Adrenal gland (tissue), 12 donors: ENCODE results near the gene KIFBP. TPM values are rescaled to one million over a fixed set of nuclear protein-coding genes. Genes with fewer than 3 reads are reported as not detected.

Experiments
- DNase-seq, 7 donors: peaks; one replicate each; pipeline ENCODE4 v3.0.0-alpha.2; 2019 to 2020
- H3K27ac ChIP-seq, 5 donors: fragments of 200-600 bp; sonication (generic) in 4 of 5; 1 replicate in 3 of 5; 2 replicates in 2 of 5; pipeline versions ENCODE4 v1.5.1 to v1.8.0; 2016 to 2020; ENCODE audit warnings: mild to moderate bottlenecking in 1 of 5
- H3K27me3 ChIP-seq: fragments of 200-600 bp; 2 replicates; pipeline ENCODE4 v1.8.0; 2021
- H3K36me3 ChIP-seq, 2 donors: fragments of 200-600 bp; replicated peaks in 1 of 2; 1 replicate in 1 of 2; 2 replicates in 1 of 2; pipeline versions ENCODE4 v1.5.1 to v1.8.0; 2018 to 2022
- H3K4me1 ChIP-seq, 2 donors: fragments of 200-600 bp; replicated peaks in 1 of 2; 1 replicate in 1 of 2; 2 replicates in 1 of 2; pipeline versions ENCODE4 v1.5.1 to v1.8.0; 2018 to 2021
- H3K4me3 ChIP-seq, 4 donors: fragments of 200-600 bp; sonication (generic) in 3 of 4; one replicate each; pipeline ENCODE4 v1.5.1; 2016 to 2018
- H3K9me3 ChIP-seq, 3 donors: fragments of 200-600 bp; sonication (generic) in 1 of 3; replicated peaks in 1 of 3; 1 replicate in 2 of 3; 2 replicates in 1 of 3; pipeline versions ENCODE4 v1.5.1 to v1.8.0; 2016 to 2021
- CTCF ChIP-seq, 6 experiments: fragments of 450-650 bp in 4 of 6; fragments of 200-600 bp in 2 of 6; sonication (generic) in 1 of 6; IDR thresholded peaks; 1 replicate in 5 of 6; 2 replicates in 1 of 6; pipeline versions ENCODE4 v1.5.1 to v1.8.0; 2016 to 2021; ENCODE audit warnings: antibody characterized with exemption in 6 of 6, mild to moderate bottlenecking in 2 of 6, moderate library complexity in 1 of 6
- POLR2A ChIP-seq, 2 donors: fragments of 450-650 bp; IDR thresholded peaks; one replicate each; pipeline ENCODE4 v1.6.1; 2017; ENCODE audit warnings: antibody characterized with exemption in 2 of 2, mild to moderate bottlenecking in 2 of 2, moderate library complexity in 1 of 2
- WGBS, 4 donors: extraction: QIAGEN DNeasy Blood & Tissue Kit in 2 of 4; methylation state at CpG; one replicate each; pipeline versions ENCODE4 v1.1.5 to v1.1.7; 2013 to 2017; 5-methylcytosine and 5-hydroxymethylcytosine counted together
- intact Hi-C, 2 donors: fragments of 100-400 bp; cut with DNase I; formaldehyde crosslinking; loops; one replicate each; pipeline versions ENCODE4 v1.14.1 to v1.15.0; 2022 to 2023
- polyA plus RNA-seq, 3 donors: library from polyadenylated mRNA; stranded (reverse); fragments of 200-250 nt in 2 of 3; fragments of 350-450 nt in 1 of 3; fragmentation: Illumina TruSeq in 1 of 3; extraction: RNeasy Lipid Tissue Mini Kit (QIAGEN cat#74804) in 1 of 3; gene quantifications; one replicate each; pipeline ENCODE4 v1.2.3, GENCODE V29; 2013 to 2014
- total RNA-seq, 9 donors: library from RNA; depleted of rRNA in 4 of 9; stranded (reverse); fragments of >200 nt in 4 of 9; fragments of 120-200 nt in 1 of 9; fragmentation: NEBNext Ultra II Directional in 1 of 9; extraction: Animal tissue kit (Norgen Biotek cat#: 25700) in 1 of 9; gene quantifications; one replicate each; pipeline versions ENCODE4 v1.1.0 to v1.2.4, GENCODE V29; 2013 to 2023
- donor health status: healthy with polysubstance abuse.
- donor health status: Bipolar disorder and iron deficiency.
- donor health status: DM: yes; HTN: yes; CAD: no.
- donor health status: DM: no; HTN: no; CAD: no.
- donor health status: DM: no; HTN: no; CAD: no.
- donor health status: DM: yes; HTN: yes; CAD: no.

Gene KIFBP
- total and polyA plus RNA-seq, 12 donors, result 15.1 to 76.2 (median 41.0) TPM

- intact Hi-C loops, result no loop called here
- H3K27ac ChIP-seq, result peak overlapping the region in 3 of 5 donors; percentile 4 to 80 (median 69)
- 70 to 81% (median 74%) methylated on average over 9 to 14 of the region's 14 CpGs for whole genome bisulfite sequencing, 4 donors
Measured at GRCh38 chr10:69056536-69057260, 68.1 kb downstream of the KIFBP start.

GRCh38 chr10:69057261-69057950, 68.8 kb downstream of the KIFBP start:
- Histone ChIP-seq H3K36me3 (no peaks in the 10 kb centered on the region), H3K9me3 (no peaks in the 10 kb centered on the region), H3K4me3 (no peak overlapping the region), H3K27me3 (no peaks in the 10 kb centered on the region), H3K27ac (peak overlapping the region in 4 of 5 donors; percentile 4 to 80 (median 44)), H3K4me1 (peaks cover 17 to 22% of the 10 kb centered on the region in 2 donors)
- DNase-seq, result peak in 4 of 7 donors; percentile 42 to 66 (median 52)
- intact Hi-C loops, result no loop called here
- TF ChIP-seq CTCF (IDR thresholded peaks at IDR 0.05), result no peak
- no peak for TF ChIP-seq POLR2A (IDR thresholded peaks at IDR 0.05)
- 63 to 80% (median 65%) methylated on average over 7 to 14 of the region's 14 CpGs for WGBS, 4 donors

More at GRCh38 chr10:69056536-69057260, 68.1 kb downstream of the KIFBP start:
- no peaks in the 10 kb centered on the region for H3K36me3 ChIP-seq
- H3K4me1 ChIP-seq, result peaks cover 15 to 17% of the 10 kb centered on the region in 2 donors
- no peaks in the 10 kb centered on the region for H3K9me3 ChIP-seq
- DNase-seq, result no peak
- H3K4me3 ChIP-seq, result no peak overlapping the region
- H3K27me3 ChIP-seq, result no peaks in the 10 kb centered on the region
- TF ChIP-seq POLR2A (IDR thresholded peaks at IDR 0.05), result no peak

GRCh38 chr10:69057951-69058297, 69.3 kb downstream of the KIFBP start:
- DNase-seq, result no peak
- H3K4me3 ChIP-seq, result no peak overlapping the region
- intact Hi-C loops, result no loop called here
- 0 to 7% (median 2%) methylated on average over 1 of the region's 1 CpG for WGBS, 4 donors
- no peaks in the 10 kb centered on the region for H3K36me3 ChIP-seq
- no peaks in the 10 kb centered on the region for H3K27me3 ChIP-seq
- H3K9me3 ChIP-seq, result no peaks in the 10 kb centered on the region
- TF ChIP-seq POLR2A (IDR thresholded peaks at IDR 0.05), result no peak
- H3K27ac ChIP-seq, result peak overlapping the region in 3 of 5 donors; percentile 18 to 80 (median 69)
- peaks cover 17 to 25% of the 10 kb centered on the region in 2 donors for H3K4me1 ChIP-seq

GRCh38 chr10:69060127-69060798, 71.7 kb downstream of the KIFBP start:
- Histone ChIP-seq H3K36me3 (no peaks in the 10 kb centered on the region), H3K27ac (peak overlapping the region in 2 of 5 donors; percentile 71 to 94), H3K4me1 (peaks cover 17 to 32% of the 10 kb centered on the region in 2 donors), H3K4me3 (no peak overlapping the region), H3K9me3 (no peaks in the 10 kb centered on the region), H3K27me3 (no peaks in the 10 kb centered on the region)
- DNase-seq, result no peak
- WGBS, 4 donors, result 92 to 94% (median 93%) methylated on average over 8 of the region's 8 CpGs
- intact Hi-C loops, result no loop called here
- TF ChIP-seq CTCF (IDR thresholded peaks at IDR 0.05) (no peak), POLR2A (IDR thresholded peaks at IDR 0.05) (no peak)
